ENCODE results near the gene FSIP1. TPM values are rescaled to one million over a fixed set of nuclear protein-coding genes. Genes with fewer than 3 reads are reported as not detected.
A peak's percentile ranks its signal among the peaks of the same experiment; 100 is the strongest.

Gene FSIP1
- total and polyA plus RNA-seq, 9 of the 15 experiments (the other 6 are each of a cell fraction or from before 2014, with no cell fraction given), result 0.07 to 0.51 (median 0.29) TPM

GRCh38 chr15:39698444-39699390 is 83.9 kb downstream of the FSIP1 start (continued):
- TF ChIP-seq, protein P1, sequence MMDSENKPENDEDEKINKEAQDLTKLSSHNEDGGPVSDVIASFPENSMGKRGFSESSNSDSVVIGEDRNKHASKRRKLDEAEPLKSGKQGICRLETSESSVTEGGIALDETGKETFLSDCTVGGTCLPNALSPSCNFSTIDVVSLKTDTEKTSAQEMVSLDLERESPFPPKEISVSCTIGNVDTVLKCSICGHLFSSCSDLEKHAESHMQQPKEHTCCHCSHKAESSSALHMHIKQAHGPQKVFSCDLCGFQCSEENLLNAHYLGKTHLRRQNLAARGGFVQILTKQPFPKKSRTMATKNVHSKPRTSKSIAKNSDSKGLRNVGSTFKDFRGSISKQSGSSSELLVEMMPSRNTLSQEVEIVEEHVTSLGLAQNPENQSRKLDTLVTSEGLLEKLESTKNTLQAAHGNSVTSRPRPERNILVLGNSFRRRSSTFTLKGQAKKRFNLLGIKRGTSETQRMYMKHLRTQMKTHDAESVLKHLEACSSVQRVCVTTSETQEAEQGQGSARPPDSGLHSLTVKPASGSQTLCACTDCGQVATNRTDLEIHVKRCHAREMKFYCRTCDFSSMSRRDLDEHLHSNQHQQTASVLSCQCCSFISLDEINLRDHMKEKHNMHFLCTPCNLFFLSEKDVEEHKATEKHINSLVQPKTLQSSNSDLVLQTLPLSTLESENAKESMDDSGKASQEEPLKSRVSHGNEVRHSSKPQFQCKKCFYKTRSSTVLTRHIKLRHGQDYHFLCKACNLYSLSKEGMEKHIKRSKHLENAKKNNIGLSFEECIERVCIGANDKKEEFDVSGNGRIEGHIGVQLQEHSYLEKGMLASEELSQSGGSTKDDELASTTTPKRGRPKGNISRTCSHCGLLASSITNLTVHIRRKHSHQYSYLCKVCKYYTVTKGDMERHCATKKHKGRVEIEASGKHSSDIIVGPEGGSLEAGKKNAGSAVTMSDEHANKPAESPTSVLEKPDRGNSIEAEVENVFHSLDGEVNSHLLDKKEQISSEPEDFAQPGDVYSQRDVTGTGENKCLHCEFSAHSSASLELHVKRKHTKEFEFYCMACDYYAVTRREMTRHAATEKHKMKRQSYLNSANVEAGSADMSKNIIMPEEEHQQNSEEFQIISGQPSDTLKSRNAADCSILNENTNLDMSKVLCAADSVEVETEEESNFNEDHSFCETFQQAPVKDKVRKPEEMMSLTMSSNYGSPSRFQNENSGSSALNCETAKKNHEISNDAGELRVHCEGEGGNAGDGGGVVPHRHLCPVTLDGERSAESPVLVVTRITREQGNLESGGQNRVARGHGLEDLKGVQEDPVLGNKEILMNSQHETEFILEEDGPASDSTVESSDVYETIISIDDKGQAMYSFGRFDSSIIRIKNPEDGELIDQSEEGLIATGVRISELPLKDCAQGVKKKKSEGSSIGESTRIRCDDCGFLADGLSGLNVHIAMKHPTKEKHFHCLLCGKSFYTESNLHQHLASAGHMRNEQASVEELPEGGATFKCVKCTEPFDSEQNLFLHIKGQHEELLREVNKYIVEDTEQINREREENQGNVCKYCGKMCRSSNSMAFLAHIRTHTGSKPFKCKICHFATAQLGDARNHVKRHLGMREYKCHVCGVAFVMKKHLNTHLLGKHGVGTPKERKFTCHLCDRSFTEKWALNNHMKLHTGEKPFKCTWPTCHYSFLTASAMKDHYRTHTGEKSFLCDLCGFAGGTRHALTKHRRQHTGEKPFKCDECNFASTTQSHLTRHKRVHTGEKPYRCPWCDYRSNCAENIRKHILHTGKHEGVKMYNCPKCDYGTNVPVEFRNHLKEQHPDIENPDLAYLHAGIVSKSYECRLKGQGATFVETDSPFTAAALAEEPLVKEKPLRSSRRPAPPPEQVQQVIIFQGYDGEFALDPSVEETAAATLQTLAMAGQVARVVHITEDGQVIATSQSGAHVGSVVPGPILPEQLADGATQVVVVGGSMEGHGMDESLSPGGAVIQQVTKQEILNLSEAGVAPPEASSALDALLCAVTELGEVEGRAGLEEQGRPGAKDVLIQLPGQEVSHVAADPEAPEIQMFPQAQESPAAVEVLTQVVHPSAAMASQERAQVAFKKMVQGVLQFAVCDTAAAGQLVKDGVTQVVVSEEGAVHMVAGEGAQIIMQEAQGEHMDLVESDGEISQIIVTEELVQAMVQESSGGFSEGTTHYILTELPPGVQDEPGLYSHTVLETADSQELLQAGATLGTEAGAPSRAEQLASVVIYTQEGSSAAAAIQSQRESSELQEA (IDR thresholded peaks at IDR 0.05; ENCODE audit: low read depth), result no peak
- TF ChIP-seq DDX20 (tag; IDR thresholded peaks at IDR 0.05; ENCODE audit: low read depth) (0 out of 2 replicates have a peak, but pooled peaks have one; percentile 34), ILK (tag; IDR thresholded peaks at IDR 0.05; ENCODE audit: borderline replicate concordance, low read depth) (no peak), NCOR1 (IDR thresholded peaks at IDR 0.05) (peak; percentile 79), RAD21 (CRISPR knock-in tag; conservative IDR thresholded peaks at IDR 0.05 in 1 of 2, IDR thresholded peaks at IDR 0.05 in 1 of 2) (no peak), AFF1 (IDR thresholded peaks at IDR 0.05; ENCODE audit: low read depth in 1 of 2, partially characterized antibody in 2 of 2) (no peak), OTX1 (CRISPR knock-in tag; IDR thresholded peaks at IDR 0.05) (no peak)
- TF ChIP-seq, protein P2, sequence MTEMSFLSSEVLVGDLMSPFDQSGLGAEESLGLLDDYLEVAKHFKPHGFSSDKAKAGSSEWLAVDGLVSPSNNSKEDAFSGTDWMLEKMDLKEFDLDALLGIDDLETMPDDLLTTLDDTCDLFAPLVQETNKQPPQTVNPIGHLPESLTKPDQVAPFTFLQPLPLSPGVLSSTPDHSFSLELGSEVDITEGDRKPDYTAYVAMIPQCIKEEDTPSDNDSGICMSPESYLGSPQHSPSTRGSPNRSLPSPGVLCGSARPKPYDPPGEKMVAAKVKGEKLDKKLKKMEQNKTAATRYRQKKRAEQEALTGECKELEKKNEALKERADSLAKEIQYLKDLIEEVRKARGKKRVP (CRISPR knock-in tag; IDR thresholded peaks at IDR 0.05), result peak; percentile 81; the same call in 1 of the 2 replicates
- TF ChIP-seq, protein P3, sequence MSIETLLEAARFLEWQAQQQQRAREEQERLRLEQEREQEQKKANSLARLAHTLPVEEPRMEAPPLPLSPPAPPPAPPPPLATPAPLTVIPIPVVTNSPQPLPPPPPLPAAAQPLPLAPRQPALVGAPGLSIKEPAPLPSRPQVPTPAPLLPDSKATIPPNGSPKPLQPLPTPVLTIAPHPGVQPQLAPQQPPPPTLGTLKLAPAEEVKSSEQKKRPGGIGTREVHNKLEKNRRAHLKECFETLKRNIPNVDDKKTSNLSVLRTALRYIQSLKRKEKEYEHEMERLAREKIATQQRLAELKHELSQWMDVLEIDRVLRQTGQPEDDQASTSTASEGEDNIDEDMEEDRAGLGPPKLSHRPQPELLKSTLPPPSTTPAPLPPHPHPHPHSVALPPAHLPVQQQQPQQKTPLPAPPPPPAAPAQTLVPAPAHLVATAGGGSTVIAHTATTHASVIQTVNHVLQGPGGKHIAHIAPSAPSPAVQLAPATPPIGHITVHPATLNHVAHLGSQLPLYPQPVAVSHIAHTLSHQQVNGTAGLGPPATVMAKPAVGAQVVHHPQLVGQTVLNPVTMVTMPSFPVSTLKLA (conservative IDR thresholded peaks at IDR 0.05), result peak; percentile 59 to 75

All from K562 (cell line).